Renal cortical epithelial cell (primary cell): ENCODE data around the gene ARHGEF6. TPM values are rescaled to one million over a fixed set of nuclear protein-coding genes. Genes with fewer than 3 reads are reported as not detected.
"Not testable (repeated sequence)": the region's sequence is repeated elsewhere in the genome, so short reads cannot be mapped to it uniquely, and the experiment has no call there.

ENCODE experiments used
- DNase-seq: peaks from one replicate; pipeline ENCODE4 v3.0.0-alpha.2; 2011; ENCODE audit warnings: low read depth
- total RNA-seq: library from RNA; depleted of rRNA; stranded (reverse); fragments of >200 nt; gene quantifications from 2 replicates; pipeline ENCODE4 v1.2.3, GENCODE V29; 2014

ARHGEF6 gene, protein sequence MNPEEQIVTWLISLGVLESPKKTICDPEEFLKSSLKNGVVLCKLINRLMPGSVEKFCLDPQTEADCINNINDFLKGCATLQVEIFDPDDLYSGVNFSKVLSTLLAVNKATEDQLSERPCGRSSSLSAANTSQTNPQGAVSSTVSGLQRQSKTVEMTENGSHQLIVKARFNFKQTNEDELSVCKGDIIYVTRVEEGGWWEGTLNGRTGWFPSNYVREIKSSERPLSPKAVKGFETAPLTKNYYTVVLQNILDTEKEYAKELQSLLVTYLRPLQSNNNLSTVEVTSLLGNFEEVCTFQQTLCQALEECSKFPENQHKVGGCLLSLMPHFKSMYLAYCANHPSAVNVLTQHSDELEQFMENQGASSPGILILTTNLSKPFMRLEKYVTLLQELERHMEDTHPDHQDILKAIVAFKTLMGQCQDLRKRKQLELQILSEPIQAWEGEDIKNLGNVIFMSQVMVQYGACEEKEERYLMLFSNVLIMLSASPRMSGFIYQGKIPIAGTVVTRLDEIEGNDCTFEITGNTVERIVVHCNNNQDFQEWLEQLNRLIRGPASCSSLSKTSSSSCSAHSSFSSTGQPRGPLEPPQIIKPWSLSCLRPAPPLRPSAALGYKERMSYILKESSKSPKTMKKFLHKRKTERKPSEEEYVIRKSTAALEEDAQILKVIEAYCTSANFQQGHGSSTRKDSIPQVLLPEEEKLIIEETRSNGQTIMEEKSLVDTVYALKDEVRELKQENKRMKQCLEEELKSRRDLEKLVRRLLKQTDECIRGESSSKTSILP
- 1.4 and 6.9 TPM in 2 replicates for total RNA-seq

DNA sequence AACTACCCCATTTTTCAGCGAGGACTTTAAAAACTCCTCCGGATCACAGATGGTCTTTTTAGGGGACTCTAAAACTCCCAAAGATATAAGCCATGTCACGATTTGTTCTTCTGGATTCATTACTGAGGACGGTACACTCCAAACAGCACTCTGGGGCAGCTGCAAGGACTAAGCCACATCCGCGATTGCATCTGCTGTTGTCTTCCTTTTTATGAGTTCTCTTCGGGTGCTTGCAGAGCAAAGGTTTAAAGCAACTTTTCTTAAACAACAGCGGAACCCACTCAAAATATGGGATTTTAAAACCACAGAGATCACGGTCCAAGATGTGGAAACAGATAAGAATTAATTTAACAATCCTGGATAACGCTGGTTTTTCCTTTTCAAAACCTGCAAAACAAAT is at the start of gene ARHGEF6:
Gene ARHGEF6 (minus strand): TSS at position 170 of the 400 bp plus-strand sequence. CDS start 50 bp downstream, at position 120.
- DNase-seq, result no peak

DNA sequence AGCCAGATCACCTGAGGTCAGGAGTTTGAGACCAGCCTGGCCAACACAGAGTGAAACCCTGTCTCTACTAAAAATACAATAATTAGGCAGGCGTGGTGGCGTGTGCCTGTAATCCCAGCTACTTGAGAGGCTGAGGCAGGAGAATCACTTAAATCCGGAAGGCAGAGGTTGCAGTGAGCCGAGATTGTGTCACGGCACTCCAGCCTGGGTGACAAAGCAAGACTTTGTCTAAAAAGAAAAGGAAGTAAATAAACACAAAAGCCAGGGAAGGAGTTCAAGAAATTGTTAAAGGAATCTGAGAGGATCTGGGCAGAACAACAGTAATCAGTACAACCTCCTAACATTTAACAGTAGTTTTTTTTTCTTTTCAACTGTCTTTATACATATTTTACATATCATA is 48.7 kb upstream of the ARHGEF6 start:
- DNase-seq, result no peak

DNA sequence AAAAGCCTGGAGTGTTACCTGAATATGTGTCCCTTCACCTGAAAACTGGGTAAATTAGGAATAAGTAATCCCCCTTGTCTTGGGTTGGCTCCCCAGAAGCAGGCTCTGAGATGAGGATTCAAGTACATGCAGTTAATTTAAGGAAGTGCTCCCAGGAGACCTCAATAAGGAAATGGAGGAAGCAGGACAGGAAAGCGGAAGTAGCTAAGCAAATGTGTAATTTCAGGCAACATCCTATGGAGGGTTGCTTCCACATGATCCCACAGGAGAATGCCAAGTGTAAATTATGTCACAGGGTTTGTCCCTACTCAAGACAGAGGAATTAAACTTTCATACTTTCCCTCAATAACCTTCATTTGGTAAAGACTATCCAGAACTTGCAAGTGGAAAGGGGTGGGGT is 48.1 kb upstream of the ARHGEF6 start:
- no peak for DNase-seq

DNA sequence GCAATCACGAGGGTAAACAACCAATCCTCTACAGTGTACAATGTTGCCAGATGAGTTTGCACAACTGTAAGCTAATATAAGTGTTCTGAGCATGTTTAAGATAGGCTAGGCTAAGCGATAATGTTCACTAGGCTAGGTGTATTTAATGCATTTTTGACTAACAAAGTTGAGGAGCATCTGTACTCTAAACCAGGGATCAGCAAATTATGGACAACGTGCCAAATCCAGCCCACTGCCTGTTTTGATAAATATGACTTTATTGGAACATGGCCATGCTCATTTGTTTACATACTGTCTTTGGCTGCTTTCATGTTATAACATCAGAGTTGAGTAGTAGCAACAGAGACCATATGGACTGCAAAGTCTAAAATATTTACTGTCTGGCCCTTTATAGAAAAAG is 46.3 kb upstream of the ARHGEF6 start:
- no peak for DNase-seq

DNA sequence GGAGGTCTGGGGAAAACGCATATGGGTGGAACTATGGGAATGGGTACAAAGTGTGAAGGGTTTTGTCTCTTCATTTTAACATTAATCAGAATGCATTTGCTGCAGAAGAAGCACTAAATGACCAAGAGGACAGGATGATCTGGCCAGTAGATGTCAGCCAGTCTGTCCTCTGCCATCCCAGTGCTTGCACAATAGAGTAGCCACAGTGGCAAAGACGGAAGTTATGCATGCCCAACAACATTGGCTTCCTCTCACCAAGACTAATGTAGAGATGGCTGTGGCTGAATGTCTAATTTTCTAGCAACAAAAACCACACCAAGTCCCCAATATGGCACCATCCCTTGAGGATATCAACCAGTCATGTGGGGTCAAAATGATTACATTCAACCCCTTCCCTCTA is 45.0 kb upstream of the ARHGEF6 start:
- no peak for DNase-seq

DNA sequence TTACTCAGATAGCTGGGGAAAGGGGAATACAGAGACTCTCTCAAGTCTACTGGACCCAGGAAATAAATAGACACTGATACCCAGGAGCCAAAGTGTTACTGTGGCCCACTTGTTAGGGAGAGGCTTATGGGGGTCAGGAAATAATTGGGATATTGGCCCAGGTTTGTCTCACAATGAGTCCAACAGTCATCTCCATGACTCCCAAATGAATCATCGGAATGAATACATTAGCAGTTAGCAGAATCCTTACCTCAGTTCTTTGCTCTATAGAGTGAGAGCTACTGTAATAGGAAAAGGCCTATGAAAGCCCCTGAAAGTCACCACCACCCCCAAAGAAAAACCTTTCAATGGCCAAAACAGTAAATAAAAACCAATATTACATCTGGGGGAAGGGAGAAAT is 42.4 kb upstream of the ARHGEF6 start:
- DNase-seq, result peak; percentile 21

DNA sequence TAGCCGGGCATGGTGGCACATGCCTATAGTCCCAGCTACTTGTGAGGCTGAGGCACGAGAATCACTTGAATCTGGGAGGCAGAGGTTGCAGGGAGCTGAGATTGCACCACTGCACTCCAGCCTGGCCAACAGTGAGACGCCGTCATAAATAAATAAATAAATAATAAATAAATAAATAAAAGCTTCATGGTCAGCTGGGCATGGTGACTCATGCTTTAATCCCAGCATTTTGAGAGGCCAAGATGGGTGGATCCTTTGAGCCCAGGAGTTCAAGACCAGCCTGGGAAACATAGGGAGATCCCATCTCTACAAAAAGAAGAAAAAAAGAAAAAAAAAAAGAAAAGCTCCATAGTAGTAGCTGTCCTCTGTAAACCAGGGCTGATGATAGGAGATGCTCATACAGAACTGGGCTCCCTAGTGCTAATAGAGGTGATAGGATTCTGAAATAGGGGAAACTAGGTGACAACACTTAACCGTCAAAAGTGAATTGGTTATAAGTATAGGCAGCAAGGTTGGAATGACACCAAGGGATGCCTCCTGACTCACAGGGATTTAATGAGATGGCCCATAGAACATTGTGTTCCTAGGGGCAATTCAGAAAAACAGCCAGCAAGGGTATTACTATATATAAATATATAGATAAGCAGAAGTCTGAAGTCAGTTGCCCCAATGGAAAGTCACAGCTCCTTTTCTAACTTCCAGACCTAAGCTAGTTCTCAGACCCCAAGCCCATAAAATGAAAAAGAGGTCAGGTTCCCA is 41.8 kb upstream of the ARHGEF6 start:
- DNase-seq, result no peak

DNA sequence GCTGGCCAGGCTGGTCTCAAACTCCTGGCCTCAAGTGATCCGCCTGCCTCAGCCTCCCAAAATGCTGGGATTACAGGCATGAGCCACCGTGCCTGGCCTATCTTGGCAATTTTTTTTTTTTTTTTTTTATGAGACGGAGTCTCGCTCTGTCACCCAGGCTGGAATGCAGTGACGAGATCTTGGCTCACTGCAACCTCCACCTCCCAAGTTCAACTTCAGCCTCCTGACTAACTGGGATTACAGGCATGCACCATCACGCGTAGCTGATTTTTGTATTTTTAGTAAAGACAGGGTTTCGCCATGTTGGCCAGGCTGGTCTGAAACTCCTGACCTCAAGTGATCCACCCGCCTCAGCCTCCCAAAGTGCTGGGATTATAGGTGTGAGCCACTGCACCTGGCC is 39.0 kb upstream of the ARHGEF6 start:
- not testable (repeated sequence) for DNase-seq

DNA sequence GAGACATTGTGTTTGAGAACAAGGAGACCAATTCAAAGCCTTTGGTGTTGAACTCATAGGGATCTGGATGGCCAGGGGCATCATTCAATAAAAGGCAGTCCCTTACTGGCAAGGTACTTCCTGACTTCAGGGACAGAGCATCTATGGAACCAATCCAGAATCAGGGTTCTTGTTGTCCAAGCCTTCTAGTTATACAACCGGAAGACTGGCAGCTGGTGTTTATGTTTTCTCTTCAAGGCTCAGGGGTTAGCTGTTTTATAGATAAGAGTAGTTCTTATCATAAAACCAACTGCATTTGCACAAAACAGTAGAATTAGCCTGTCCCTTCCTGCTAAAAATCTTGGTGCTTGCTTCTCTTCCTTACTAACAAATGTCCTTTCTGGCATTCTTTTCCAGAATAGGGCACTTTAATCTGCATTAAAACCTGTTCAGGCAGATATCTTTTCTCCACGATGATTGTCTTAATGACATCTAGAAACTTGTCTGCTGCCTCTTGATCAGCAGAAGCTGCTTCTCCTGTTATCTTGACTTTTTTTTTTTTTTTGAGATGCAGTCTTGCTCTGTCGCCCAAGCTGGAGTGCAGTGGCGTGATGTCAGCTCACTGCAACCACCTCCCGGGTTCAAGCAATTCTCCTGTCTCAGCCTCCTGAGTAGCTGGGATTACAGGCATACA is 38.4 kb upstream of the ARHGEF6 start:
- no peak for DNase-seq

DNA sequence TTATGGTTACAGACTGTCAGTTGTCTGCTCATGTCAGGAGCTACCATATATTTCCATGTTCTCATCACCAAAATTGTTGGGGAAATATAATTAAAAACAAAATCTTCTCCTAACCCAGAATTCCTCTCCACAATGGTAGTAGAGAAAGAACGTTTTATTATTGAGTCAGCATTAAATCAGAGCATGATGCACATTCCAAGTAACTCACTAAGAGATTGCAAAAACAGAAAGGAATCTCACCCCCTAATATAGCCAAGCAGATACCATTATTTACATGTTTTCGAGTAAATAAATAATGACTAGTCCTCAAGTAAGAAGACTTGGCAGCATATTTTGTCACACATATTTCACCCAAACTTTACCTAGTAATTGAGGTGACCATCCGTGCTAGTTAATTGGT is 36.2 kb upstream of the ARHGEF6 start:
- peak; percentile 4 for DNase-seq

DNA sequence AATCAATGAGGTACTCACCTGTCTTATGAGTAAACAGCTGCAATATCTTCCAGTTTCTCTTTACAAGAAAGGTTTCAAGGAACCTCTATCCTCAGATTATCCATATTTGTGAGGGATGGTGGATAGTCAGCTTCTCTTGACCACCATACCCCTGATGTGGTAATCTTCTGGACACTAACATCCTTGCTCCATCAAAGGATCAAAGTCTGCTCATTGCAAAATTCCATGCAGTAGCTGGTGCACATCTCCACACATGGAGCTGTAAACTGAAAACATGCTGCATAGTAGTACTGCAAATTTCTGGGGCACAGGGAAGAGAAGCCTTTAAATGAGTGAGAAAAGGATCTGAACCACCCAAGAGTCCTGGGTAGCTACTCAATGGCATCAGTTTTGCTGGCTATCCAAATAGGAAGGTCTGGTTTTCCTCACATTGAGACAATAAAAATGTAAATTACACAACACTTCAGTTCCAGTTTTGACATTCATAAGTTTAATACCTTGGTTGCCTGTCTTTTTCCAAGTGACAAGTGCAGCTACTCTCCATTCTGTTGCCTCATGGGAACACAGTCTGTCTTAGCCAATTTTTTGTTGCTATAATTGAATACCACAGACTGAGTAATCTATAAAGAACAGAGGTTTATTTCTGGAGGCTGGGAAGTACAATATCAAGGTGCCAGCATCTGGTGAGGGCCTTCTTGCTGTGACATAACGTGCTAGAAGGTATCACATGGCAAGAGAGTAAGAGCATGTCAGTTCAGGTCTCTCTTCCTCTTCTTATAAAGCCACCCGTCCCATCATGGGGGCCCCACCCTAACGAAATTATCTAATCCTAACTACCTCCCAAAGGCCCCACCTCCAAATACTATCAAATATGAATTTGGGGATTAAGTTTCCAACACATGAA is 34.4 kb upstream of the ARHGEF6 start:
- DNase-seq, result peak; percentile 6

DNA sequence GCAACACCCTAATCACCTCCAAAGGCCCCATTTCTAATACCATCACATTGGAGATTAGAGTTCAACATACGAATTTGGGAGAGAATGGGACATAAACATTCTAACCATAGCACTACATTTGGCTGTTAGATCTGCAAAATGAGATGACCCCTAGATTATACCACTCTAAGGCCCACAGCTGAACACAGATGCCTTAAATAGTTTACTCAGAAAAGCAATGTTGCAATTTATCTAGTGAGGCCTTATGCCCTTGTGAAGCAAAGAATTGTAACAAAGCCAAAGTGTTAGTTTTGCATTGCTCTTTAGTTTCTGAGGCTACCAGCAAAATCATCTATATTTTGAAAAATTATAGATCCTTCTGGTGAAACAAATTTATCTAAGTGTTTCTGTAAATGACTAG is 31.6 kb upstream of the ARHGEF6 start:
- DNase-seq, result no peak

DNA sequence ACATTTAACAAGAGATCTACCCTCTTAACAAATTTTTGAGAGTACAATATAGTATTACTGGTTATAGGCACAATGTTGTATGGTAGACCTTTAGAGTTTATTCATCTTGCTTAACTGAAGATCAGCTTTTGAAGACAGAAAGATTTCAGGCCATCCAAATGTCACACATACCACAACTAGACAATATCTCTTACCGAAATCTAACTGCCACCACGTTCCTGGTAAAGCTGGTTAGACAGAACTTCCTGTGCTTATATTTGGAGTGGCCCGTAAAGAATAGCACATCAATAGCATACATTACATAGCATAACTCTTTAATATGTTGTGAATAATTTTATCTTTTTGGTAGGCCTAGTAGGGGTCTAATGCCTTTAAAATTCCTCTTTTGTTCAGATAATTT is 29.8 kb upstream of the ARHGEF6 start:
- DNase-seq, result no peak

DNA sequence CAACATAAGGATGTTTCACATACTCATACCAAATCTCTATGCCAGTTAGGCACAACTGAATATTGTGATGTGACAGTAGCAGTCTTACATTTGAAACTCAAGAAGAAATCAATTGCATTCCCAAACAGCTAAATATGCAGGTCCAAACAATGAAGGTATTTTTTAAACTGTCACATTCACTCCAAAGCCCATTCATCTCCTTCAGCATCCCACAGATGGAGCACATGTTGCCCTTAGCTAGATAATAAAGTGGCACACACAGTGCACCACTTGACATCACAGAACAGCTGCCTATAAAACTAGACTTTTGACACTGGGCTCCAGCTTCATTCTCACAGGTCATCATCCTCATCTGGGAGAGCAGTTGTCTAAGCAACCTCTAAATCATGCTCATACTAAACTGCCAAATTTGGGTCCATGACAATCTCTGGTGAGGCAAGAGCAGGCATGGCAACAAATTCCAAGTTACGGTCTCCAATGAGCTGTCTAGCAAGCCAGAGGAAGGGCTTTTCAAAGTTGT is 26.2 kb upstream of the ARHGEF6 start:
- DNase-seq, result no peak

DNA sequence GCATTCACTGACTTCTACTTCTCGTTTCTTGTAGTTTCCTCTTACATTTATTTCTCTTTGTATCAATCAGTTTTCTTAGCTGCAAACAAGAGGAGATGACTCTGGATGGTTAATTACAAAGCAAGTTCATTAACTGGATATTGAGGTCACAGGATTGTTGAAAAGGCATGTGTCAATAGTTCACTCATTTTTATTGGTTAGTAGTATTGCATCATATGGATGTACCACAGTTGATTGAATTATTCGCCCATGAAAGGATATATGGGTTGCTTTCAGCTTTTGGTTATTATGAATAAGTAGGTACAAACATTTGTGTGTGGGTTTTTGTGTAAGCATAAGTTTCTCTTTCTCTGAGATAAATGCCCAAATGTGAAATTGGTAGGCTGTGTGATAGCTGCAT is 21.8 kb upstream of the ARHGEF6 start:
- no peak for DNase-seq

DNA sequence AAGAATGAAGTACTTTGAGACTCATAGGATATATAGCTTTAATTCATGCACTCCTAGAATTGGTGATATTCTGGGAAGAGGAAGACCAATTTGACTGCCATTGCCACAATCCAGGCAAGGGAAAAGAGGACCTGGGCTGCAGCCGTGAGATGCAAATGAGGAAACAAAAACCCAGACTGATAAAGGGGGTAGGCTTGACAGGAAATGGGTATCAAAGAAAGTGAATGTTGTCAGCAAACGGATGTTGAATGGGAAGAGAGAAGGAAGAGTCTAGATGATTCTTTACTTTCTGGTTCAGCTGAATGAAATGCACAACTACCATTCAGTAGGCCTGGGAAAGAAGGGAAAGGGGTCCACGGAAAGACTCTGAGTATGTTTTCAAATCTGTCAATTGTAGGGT is 17.1 kb upstream of the ARHGEF6 start:
- no peak for DNase-seq

DNA sequence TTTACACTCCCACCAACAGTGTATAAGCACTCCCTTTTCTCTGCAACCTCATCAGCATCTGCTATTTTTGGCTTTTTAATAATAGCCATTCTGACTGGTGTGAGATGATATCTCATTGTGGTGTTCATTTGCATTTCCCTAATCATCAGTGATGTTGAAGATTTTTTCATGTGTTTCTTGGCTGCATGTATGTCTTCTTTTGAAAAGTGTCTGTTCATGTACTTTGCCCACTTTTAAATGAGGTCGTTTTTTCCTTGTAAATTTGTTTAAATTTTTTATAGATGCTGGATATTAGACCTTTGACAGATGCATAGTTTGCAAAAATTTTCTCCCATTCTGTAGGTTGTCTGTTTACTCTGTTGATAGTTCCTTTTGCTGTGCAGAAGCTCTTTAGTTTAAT is 14.4 kb upstream of the ARHGEF6 start:
- DNase-seq, result not testable (repeated sequence)

DNA sequence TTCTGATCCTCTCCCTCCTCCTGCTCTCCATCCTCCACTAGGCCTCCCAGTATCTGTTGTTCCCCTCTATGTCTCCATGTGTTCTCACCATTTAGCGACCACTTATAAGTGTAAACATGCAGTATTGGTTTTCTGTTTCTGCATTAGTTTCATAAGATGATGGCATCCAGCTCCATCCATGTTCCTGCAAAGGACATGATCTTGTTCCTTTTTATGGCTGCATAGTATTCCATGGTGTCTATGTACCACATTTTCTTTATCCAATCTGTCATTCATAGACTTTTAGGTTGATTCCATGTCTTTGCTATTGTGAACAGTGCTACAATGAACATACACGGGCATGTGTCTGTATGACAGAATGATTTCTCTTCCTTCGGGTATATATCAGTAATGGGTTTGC is 13.9 kb upstream of the ARHGEF6 start:
- DNase-seq, result not testable (repeated sequence)

DNA sequence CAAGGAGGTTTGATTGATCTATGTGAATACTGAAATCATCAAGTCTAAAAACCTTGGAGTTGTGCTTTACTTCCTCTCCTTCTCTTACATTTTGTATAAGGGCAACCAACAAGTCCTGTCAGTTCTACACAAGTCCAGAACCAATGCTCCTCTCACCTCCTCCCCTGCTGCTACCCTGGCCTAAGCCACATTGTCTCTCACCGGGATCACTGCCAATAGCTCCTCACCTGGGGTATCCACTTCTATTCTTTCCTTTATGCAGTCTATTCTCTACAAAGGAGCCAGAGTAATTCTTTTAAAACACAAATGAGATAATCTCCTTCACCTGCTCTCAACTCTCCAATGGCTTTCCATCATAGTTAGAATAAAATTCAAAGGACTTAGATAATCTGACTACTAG is 13.3 kb upstream of the ARHGEF6 start:
- no peak for DNase-seq

DNA sequence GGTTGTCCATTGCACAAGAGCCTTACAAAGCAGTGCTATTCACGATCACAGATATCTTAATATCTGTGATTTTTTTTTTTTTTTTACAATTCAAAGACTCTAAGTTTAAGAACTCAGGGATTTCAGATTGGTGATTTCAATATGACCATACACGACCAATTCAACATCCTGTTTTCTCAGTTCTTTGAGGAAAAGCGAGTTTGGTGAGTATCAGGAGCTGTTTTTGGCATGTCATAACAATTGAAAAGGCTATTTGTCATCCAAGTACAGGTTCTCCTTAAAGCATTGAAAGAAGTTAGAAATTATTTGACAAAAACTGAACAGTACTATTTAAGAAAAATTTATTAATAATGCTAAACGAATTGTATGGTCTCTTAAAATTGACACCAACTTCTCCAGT is 9.1 kb upstream of the ARHGEF6 start:
- DNase-seq, result no peak

DNA sequence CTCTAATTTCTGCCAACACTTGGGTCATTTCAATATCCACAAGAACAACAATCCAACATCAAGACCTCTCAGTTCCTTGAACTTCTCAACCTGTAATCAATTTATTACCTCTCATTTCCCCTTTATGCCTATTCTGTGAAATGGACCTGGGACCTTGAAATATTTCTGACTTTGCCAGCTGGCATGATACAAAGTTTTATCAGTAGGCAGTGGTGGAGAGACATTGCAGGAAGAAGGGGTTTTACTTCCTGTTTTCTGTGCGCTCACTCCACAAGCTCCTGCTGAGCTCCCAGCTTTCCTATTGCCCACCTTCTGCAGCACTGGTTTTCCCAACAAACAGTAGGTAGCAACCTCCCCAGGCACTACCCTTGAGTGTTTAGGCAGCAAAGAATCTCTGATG is 3.5 kb upstream of the ARHGEF6 start:
- no peak for DNase-seq
